ENCODE measurements around the gene CASP2. TPM values are rescaled to one million over a fixed set of nuclear protein-coding genes. Genes with fewer than 3 reads are reported as not detected.

The CASP2 gene
- total and polyA plus RNA-seq, 10 of the 15 experiments (the other 5 are each of a cell fraction or from before 2014, with no cell fraction given), result 12.1 to 60.4 (median 26.2) TPM

DNA sequence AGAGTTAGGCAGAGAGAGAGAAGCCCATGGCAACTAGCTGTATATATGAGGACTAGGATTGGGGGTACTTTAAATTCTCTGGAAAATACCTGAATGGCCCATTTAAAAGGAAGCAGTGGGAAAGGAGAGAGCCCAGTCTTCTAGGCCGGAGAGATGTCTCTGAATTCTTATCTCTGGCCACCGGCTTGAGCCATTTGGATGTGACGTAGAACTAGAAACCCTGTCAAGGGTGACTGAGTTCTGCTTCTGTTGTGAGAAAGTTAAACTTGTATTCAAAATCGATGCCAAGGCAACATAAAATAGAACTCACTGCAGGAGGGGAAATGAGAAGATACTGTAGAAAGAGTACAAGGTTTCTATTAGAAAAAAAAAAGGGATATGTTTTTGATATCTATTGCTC is 31.2 kb upstream of the CASP2 start:
- POLR2A ChIA-PET, result no interaction called here
- WGBS (ENCODE audit: insufficient coverage, insufficient replicate concordance, low lambda C conversion rate, missing lambda C conversion rate), result 0% methylated on average over 4 of the region's 4 CpGs
- Histone ChIP-seq H3K4me3 (no peak overlapping the region), H3K4me2 (ENCODE audit: control insufficient read depth, insufficient read depth) (no peak overlapping the region), H3K9me3 (replicated peaks; ENCODE audit: control insufficient read depth, insufficient read depth, low read length) (no peaks in the 10 kb centered on the region), H3K9ac (ENCODE audit: control insufficient read depth, insufficient read depth, low read length) (no peak overlapping the region), H3K79me2 (ENCODE audit: control insufficient read depth, insufficient read depth, low read length) (no peaks in the 10 kb centered on the region), H3K27ac (ENCODE audit: control insufficient read depth, insufficient read depth) (no peak overlapping the region), H3K27me3 (replicated peaks in 1 of 2; ENCODE audit: control insufficient read depth in 2 of 2, insufficient read depth in 2 of 2, low read length in 1 of 2) (no peaks in the 10 kb centered on the region), H2AFZ (ENCODE audit: control insufficient read depth, low read depth, low read length) (no peak overlapping the region; the same call in 1 of the 2 replicates), H4K20me1 (ENCODE audit: control insufficient read depth, insufficient read depth) (no peaks in the 10 kb centered on the region), H3K36me3 (ENCODE audit: control insufficient read depth in 2 of 2, insufficient read depth in 2 of 2, low read length in 1 of 2) (no peaks in the 10 kb centered on the region), H3K4me1 (ENCODE audit: control insufficient read depth, insufficient read depth, low read length) (peaks cover 10% of the 10 kb centered on the region; the same call in 1 of the 2 replicates)
- ATAC-seq (peak; percentile 93), FAIRE-seq (peak; percentile 72), DNase-seq (ENCODE audit: low read depth, low spot score) (peak; percentile 16)
- CTCF ChIA-PET, result interaction anchor here (1.2 to 9.4 kb wide), 3 partner anchors 17 to 123 kb away, joined by 4 to 66 read pairs (median 7); no protein-coding TSS in a partner anchor
- RAD21 ChIA-PET (ENCODE audit: unreplicated experiment), result no interaction called here
- SMC1A ChIA-PET (ENCODE audit: uncharacterized antibody, unreplicated experiment), result no interaction called here
- intact Hi-C loops (cut with micrococcal nuclease; ENCODE audit: unreplicated experiment) (no loop called here), in situ Hi-C loops (cut with MboI) (no loop called here)
- TF ChIP-seq CBX3 (IDR thresholded peaks at IDR 0.05; ENCODE audit: borderline replicate concordance, low read depth) (no peak), IKZF1 (conservative IDR thresholded peaks at IDR 0.05) (no peak), MTA2 (IDR thresholded peaks at IDR 0.05; ENCODE audit: low read depth) (no peak), NBN (IDR thresholded peaks at IDR 0.05) (no peak), CREM (IDR thresholded peaks at IDR 0.05; ENCODE audit: low read depth) (0 out of 2 replicates have a peak, but pooled peaks have one; percentile 21), SMAD5 (IDR thresholded peaks at IDR 0.05; ENCODE audit: low read depth) (no peak), SPI1 (IDR thresholded peaks at IDR 0.05; ENCODE audit: borderline replicate concordance, insufficient read depth, low read depth, low read length) (0 out of 2 replicates have a peak, but pooled peaks have one; percentile 2)
- TF ChIP-seq, protein P1, sequence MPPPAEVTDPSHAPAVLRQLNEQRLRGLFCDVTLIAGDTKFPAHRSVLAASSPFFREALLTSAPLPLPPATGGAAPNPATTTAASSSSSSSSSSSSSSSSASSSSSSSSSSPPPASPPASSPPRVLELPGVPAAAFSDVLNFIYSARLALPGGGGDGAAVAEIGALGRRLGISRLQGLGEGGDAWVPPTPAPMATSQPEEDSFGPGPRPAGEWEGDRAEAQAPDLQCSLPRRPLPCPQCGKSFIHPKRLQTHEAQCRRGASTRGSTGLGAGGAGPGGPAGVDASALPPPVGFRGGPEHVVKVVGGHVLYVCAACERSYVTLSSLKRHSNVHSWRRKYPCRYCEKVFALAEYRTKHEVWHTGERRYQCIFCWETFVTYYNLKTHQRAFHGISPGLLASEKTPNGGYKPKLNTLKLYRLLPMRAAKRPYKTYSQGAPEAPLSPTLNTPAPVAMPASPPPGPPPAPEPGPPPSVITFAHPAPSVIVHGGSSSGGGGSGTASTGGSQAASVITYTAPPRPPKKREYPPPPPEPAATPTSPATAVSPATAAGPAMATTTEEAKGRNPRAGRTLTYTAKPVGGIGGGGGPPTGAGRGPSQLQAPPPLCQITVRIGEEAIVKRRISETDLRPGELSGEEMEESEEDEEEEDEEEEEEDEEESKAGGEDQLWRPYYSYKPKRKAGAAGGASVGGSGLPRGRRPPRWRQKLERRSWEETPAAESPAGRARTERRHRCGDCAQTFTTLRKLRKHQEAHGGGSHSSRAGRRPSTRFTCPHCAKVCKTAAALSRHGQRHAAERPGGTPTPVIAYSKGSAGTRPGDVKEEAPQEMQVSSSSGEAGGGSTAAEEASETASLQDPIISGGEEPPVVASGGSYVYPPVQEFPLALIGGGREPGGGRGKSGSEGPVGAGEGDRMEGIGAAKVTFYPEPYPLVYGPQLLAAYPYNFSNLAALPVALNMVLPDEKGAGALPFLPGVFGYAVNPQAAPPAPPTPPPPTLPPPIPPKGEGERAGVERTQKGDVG (CRISPR knock-in tag; IDR thresholded peaks at IDR 0.05), result no peak
- TF ChIP-seq, protein P2, sequence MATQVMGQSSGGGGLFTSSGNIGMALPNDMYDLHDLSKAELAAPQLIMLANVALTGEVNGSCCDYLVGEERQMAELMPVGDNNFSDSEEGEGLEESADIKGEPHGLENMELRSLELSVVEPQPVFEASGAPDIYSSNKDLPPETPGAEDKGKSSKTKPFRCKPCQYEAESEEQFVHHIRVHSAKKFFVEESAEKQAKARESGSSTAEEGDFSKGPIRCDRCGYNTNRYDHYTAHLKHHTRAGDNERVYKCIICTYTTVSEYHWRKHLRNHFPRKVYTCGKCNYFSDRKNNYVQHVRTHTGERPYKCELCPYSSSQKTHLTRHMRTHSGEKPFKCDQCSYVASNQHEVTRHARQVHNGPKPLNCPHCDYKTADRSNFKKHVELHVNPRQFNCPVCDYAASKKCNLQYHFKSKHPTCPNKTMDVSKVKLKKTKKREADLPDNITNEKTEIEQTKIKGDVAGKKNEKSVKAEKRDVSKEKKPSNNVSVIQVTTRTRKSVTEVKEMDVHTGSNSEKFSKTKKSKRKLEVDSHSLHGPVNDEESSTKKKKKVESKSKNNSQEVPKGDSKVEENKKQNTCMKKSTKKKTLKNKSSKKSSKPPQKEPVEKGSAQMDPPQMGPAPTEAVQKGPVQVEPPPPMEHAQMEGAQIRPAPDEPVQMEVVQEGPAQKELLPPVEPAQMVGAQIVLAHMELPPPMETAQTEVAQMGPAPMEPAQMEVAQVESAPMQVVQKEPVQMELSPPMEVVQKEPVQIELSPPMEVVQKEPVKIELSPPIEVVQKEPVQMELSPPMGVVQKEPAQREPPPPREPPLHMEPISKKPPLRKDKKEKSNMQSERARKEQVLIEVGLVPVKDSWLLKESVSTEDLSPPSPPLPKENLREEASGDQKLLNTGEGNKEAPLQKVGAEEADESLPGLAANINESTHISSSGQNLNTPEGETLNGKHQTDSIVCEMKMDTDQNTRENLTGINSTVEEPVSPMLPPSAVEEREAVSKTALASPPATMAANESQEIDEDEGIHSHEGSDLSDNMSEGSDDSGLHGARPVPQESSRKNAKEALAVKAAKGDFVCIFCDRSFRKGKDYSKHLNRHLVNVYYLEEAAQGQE (IDR thresholded peaks at IDR 0.05; ENCODE audit: low read depth, low read length), result no peak
- no TSS peak for BruUV-seq (replicated peaks)
